Chondrocyte (in vitro differentiated cells): ENCODE measurements around the gene P4HA2. TPM values are rescaled to one million over a fixed set of nuclear protein-coding genes. Genes with fewer than 3 reads are reported as not detected.

ENCODE experiments used
- DNase-seq: peaks from one replicate; pipeline ENCODE4 v3.0.0; 2021; ENCODE audit warnings: mixed read lengths, low spot score
- H3K27ac Mint-ChIP-seq: one replicate; pipeline ENCODE4 v1.8.0; 2021; ENCODE audit warnings: mild to moderate bottlenecking, moderate library complexity, mixed read lengths; ENCODE audit not compliant: unreplicated experiment
- H3K27me3 Mint-ChIP-seq: 2 replicates; pipeline ENCODE4 v1.8.0; 2021; ENCODE audit warnings: low read depth, mixed read lengths
- H3K36me3 Mint-ChIP-seq: 2 replicates; pipeline ENCODE4 v1.8.0; 2021; ENCODE audit warnings: low read depth, mixed read lengths
- H3K4me1 Mint-ChIP-seq: 2 replicates; pipeline ENCODE4 v1.8.0; 2021; ENCODE audit warnings: low read depth, mild to moderate bottlenecking, mixed read lengths
- H3K4me3 Mint-ChIP-seq: one replicate; pipeline ENCODE4 v1.8.0; 2021; ENCODE audit warnings: mild to moderate bottlenecking, moderate library complexity, mixed read lengths; ENCODE audit not compliant: unreplicated experiment
- H3K9me3 Mint-ChIP-seq: 2 replicates; pipeline ENCODE4 v1.8.0; 2021; ENCODE audit warnings: low read depth, mixed read lengths
- CTCF ChIP-seq: fragments of 200-600 bp; sonication (generic); IDR thresholded peaks from 2 replicates; pipeline ENCODE4 v1.5.0; 2021; ENCODE audit warnings: antibody characterized with exemption, mild to moderate bottlenecking, moderate library complexity
- total RNA-seq: library from RNA; stranded (reverse); gene quantifications from 3 replicates; pipeline ENCODE4 v1.2.1, GENCODE V29; 2021

Gene P4HA2
- total RNA-seq, 1 donor from 2014 or later, result 302 TPM

- Mint-ChIP-seq H3K4me1 (peaks cover 34% of the 10 kb centered on the region), H3K27ac (peak overlapping the region; percentile 9), H3K27me3 (no peaks in the 10 kb centered on the region), H3K4me3 (peak overlapping the region; percentile 49), H3K9me3 (no peaks in the 10 kb centered on the region), H3K36me3 (no peaks in the 10 kb centered on the region)
- no peak for TF ChIP-seq CTCF
- no peak for DNase-seq
Measured at GRCh38 chr5:132229236-132229635, 1.6 kb upstream of the P4HA2 start.

GRCh38 chr5:132228241-132229035 lies 785 bp upstream of the P4HA2 start:
- no peaks in the 10 kb centered on the region for H3K27me3 Mint-ChIP-seq
- peak overlapping the region; percentile 42 for H3K27ac Mint-ChIP-seq
- peaks cover 42% of the 10 kb centered on the region for H3K4me1 Mint-ChIP-seq

GRCh38 chr5:132227235-132227484 lies 493 bp downstream of the P4HA2 start:
- Mint-ChIP-seq H3K4me1 (peaks cover 55% of the 10 kb centered on the region), H3K27ac (peak overlapping the region; percentile 98), H3K27me3 (no peaks in the 10 kb centered on the region), H3K4me3 (peak overlapping the region; percentile 82), H3K36me3 (no peaks in the 10 kb centered on the region), H3K9me3 (no peaks in the 10 kb centered on the region)
- no peak for TF ChIP-seq CTCF
- no peak for DNase-seq

More at GRCh38 chr5:132228241-132229035, 785 bp upstream of the P4HA2 start:
- Mint-ChIP-seq H3K9me3 (no peaks in the 10 kb centered on the region), H3K36me3 (no peaks in the 10 kb centered on the region), H3K4me3 (peak overlapping the region; percentile 82)
- DNase-seq, result peak; percentile 54
- TF ChIP-seq CTCF, result peak; percentile 54

- peak overlapping the region; percentile 82 for H3K4me3 Mint-ChIP-seq
- no peaks in the 10 kb centered on the region for H3K27me3 Mint-ChIP-seq
- DNase-seq, result no peak
- no peaks in the 10 kb centered on the region for H3K9me3 Mint-ChIP-seq
- TF ChIP-seq CTCF, result no peak
- peak overlapping the region; percentile 98 for H3K27ac Mint-ChIP-seq
- no peaks in the 10 kb centered on the region for H3K36me3 Mint-ChIP-seq
- H3K4me1 Mint-ChIP-seq, result peaks cover 60% of the 10 kb centered on the region
Measured at GRCh38 chr5:132226516-132227234, 978 bp downstream of the P4HA2 start.

GRCh38 chr5:132225165-132226032 lies 2.3 kb downstream of the P4HA2 start:
- no peak for DNase-seq
- H3K4me1 Mint-ChIP-seq, result peaks cover 73% of the 10 kb centered on the region
- H3K36me3 Mint-ChIP-seq, result no peaks in the 10 kb centered on the region
- peak overlapping the region; percentile 98 for H3K27ac Mint-ChIP-seq
- no peaks in the 10 kb centered on the region for H3K27me3 Mint-ChIP-seq
- H3K4me3 Mint-ChIP-seq, result peak overlapping the region; percentile 82
- no peak for TF ChIP-seq CTCF
- H3K9me3 Mint-ChIP-seq, result no peaks in the 10 kb centered on the region
